Testis (tissue), 3 donors: ENCODE data around the gene PSAP. TPM values are rescaled to one million over a fixed set of nuclear protein-coding genes. Genes with fewer than 3 reads are reported as not detected.

Experiments
- DNase-seq: peaks from one replicate; pipeline ENCODE4 v3.0.0-alpha.2; 2019
- H3K27ac ChIP-seq, 2 donors: fragments of 200-600 bp; sonication (generic); one replicate each; pipeline ENCODE4 v1.5.1; 2019
- H3K27me3 ChIP-seq: fragments of 200-600 bp; sonication (generic); one replicate; pipeline ENCODE4 v1.5.1; 2019
- H3K36me3 ChIP-seq: fragments of 200-600 bp; sonication (generic); one replicate; pipeline ENCODE4 v1.5.1; 2017; ENCODE audit warnings: low read depth; ENCODE audit errors: missing control alignments
- H3K4me1 ChIP-seq: fragments of 200-600 bp; sonication (generic); one replicate; pipeline ENCODE4 v1.5.1; 2019
- H3K4me3 ChIP-seq, 2 donors: fragments of 200-600 bp; sonication (generic); one replicate each; pipeline ENCODE4 v1.5.1; 2017 to 2019
- H3K9me3 ChIP-seq: fragments of 200-600 bp; sonication (generic); one replicate; pipeline ENCODE4 v1.5.1; 2017
- CTCF ChIP-seq, 3 experiments: fragments of 450-650 bp in 2 of 3; fragments of 200-600 bp in 1 of 3; sonication (generic) in 1 of 3; IDR thresholded peaks; one replicate each; pipeline ENCODE4 v1.5.1; 2016 to 2019; ENCODE audit warnings: antibody characterized with exemption in 3 of 3, mild to moderate bottlenecking in 2 of 3, moderate library complexity in 1 of 3
- POLR2A ChIP-seq: fragments of 450-650 bp; IDR thresholded peaks from one replicate; pipeline ENCODE4 v1.6.1; 2017; ENCODE audit warnings: antibody characterized with exemption, mild to moderate bottlenecking, moderate library complexity
- WGBS, 2 donors: methylation state at CpG; one replicate each; pipeline ENCODE4 v1.1.5; 2018; 5-methylcytosine and 5-hydroxymethylcytosine counted together
- intact Hi-C: fragments of 100-400 bp; cut with DNase I; formaldehyde crosslinking; loops from one replicate; pipeline ENCODE4 v1.15.1; 2023; ENCODE audit warnings: low total_unique reads
- polyA plus RNA-seq: library from polyadenylated mRNA; stranded (reverse); fragments of 350-450 nt; fragmentation: Illumina TruSeq; extraction: RNeasy Lipid Tissue Mini Kit (QIAGEN cat#74804); gene quantifications from one replicate; pipeline ENCODE4 v1.2.3, GENCODE V29; 2014; ENCODE audit warnings: low read depth, low replicate concordance; ENCODE audit not compliant: insufficient read depth
- total RNA-seq, 2 donors: library from RNA; depleted of rRNA; stranded (reverse); fragments of >200 nt; gene quantifications; one replicate each; pipeline ENCODE4 v1.2.3, GENCODE V29; 2016

The PSAP gene
- total and polyA plus RNA-seq, 3 donors from 2014 or later, result 1,011 to 1,399 (median 1,346) TPM

GRCh38 chr10:71844084-71844483 is 7.0 kb downstream of the PSAP start:
- H3K4me3 ChIP-seq, result no peak overlapping the region
- 58 to 59% methylated on average over 2 of the region's 2 CpGs for WGBS, 2 donors
- intact Hi-C loops, result no loop called here
- no peak overlapping the region for H3K27ac ChIP-seq
- no peaks in the 10 kb centered on the region for H3K36me3 ChIP-seq
- no peak for TF ChIP-seq POLR2A
- no peak for TF ChIP-seq CTCF (IDR thresholded peaks at IDR 0.05)
- H3K27me3 ChIP-seq, result no peaks in the 10 kb centered on the region
- no peak for DNase-seq
- H3K4me1 ChIP-seq, result peaks cover 47% of the 10 kb centered on the region
- H3K9me3 ChIP-seq, result no peaks in the 10 kb centered on the region

- Histone ChIP-seq H3K36me3 (no peaks in the 10 kb centered on the region), H3K27ac (no peak overlapping the region), H3K4me1 (peaks cover 48% of the 10 kb centered on the region), H3K27me3 (no peaks in the 10 kb centered on the region), H3K9me3 (no peaks in the 10 kb centered on the region), H3K4me3 (no peak overlapping the region)
- WGBS, 2 donors, result 76 to 77% methylated on average over 14 of the region's 14 CpGs
- intact Hi-C loops, result no loop called here
- TF ChIP-seq CTCF (IDR thresholded peaks at IDR 0.05) (no peak), POLR2A (no peak)
- no peak for DNase-seq
These were observed 8.0 kb downstream of the PSAP start for GRCh38 chr10:71842856-71843686.

GRCh38 chr10:71842422-71842821 is 8.6 kb downstream of the PSAP start:
- H3K4me1 ChIP-seq, result peaks cover 47% of the 10 kb centered on the region

DNA sequence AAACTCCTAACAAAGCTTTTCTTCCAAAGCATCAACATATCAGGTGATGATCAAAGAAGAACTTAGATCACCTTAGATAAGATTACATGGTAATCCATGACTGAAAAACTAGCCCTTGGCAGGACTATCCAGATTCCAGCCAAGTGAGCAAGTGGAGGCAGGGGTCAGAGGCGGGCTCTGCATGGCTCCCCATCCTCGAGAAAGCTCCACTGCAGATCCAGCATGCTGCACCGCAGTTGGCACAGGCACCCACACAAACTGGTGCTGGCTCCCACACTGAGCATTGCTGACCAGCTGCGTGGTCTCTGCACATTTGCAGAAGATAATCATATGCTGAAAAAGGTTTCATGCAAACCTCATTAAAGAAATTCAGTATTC is 10.1 kb downstream of the PSAP start:
- Histone ChIP-seq H3K9me3 (no peaks in the 10 kb centered on the region), H3K27ac (no peak overlapping the region), H3K27me3 (no peaks in the 10 kb centered on the region), H3K36me3 (no peaks in the 10 kb centered on the region), H3K4me1 (peaks cover 61% of the 10 kb centered on the region), H3K4me3 (no peak overlapping the region)
- WGBS, 2 donors, result 61 to 78% methylated on average over 4 of the region's 4 CpGs
- no peak for DNase-seq
- TF ChIP-seq POLR2A (no peak), CTCF (IDR thresholded peaks at IDR 0.05) (no peak)
- intact Hi-C loops, result no loop called here

More at GRCh38 chr10:71842422-71842821, 8.6 kb downstream of the PSAP start:
- WGBS, 2 donors, result 69 to 80% methylated on average over 2 of the region's 2 CpGs
- Histone ChIP-seq H3K36me3 (no peaks in the 10 kb centered on the region), H3K4me3 (no peak overlapping the region), H3K27me3 (no peaks in the 10 kb centered on the region), H3K27ac (no peak overlapping the region), H3K9me3 (no peaks in the 10 kb centered on the region)
- no peak for TF ChIP-seq POLR2A
- no peak for TF ChIP-seq CTCF (IDR thresholded peaks at IDR 0.05)
- intact Hi-C loops, result no loop called here
- no peak for DNase-seq
